HEK293T (cell line): ENCODE measurements around the gene VPS35L.

Source experiments
- BHLHE40 ChIP-seq: fragments of 450-650 bp; IDR thresholded peaks from 2 replicates; pipeline ENCODE4 v1.6.1; 2016; ENCODE audit warnings: mild to moderate bottlenecking, moderate library complexity, borderline replicate concordance
- CTBP1 ChIP-seq: fragments of 450-650 bp; IDR thresholded peaks from 2 replicates; pipeline ENCODE4 v1.6.1; 2016; ENCODE audit warnings: borderline replicate concordance
- ELF4 ChIP-seq: fragments of 450-650 bp; IDR thresholded peaks from 2 replicates; pipeline ENCODE4 v1.6.1; 2017; ENCODE audit warnings: antibody characterized with exemption
- FOXM1 ChIP-seq: fragments of 450-650 bp; IDR thresholded peaks from 2 replicates; pipeline ENCODE4 v1.6.1; 2017; ENCODE audit warnings: mild to moderate bottlenecking, borderline replicate concordance
- HDGF ChIP-seq: fragments of 450-650 bp; IDR thresholded peaks from 2 replicates; pipeline ENCODE4 v1.6.1; 2017; ENCODE audit warnings: antibody characterized with exemption, borderline replicate concordance
- NFRKB ChIP-seq: fragments of 450-650 bp; IDR thresholded peaks from 2 replicates; pipeline ENCODE4 v1.6.1; 2016; ENCODE audit warnings: mild to moderate bottlenecking, moderate library complexity

GRCh38 chr16:19574615-19575014, 19.1 kb downstream of the VPS35L start:
- TF ChIP-seq FOXM1 = no peak
- no peak for TF ChIP-seq ELF4
- TF ChIP-seq HDGF = no peak
- TF ChIP-seq BHLHE40 = no peak
- no peak for TF ChIP-seq NFRKB
- no peak for TF ChIP-seq CTBP1
